LoVo (cell line): ENCODE data around the gene KCNG2.
"Not testable (repeated sequence)": the region's sequence is repeated elsewhere in the genome, so short reads cannot be mapped to it uniquely, and the experiment has no call there.

Experiments used
- DNase-seq: peaks from one replicate; pipeline ENCODE4 v3.0.0-alpha.2; 2016; ENCODE audit warnings: low spot score

KCNG2 gene

GRCh38 chr18:79871026-79871390 is 73.3 kb downstream of the KCNG2 start:
- DNase-seq: no peak

- DNase-seq: no peak
Observed at GRCh38 chr18:79871481-79872091, 73.8 kb downstream of the KCNG2 start.

- DNase-seq: no peak
Observed at GRCh38 chr18:79872527-79873444, 75.0 kb downstream of the KCNG2 start.

- no peak for DNase-seq
Observed at GRCh38 chr18:79873449-79874110, 75.8 kb downstream of the KCNG2 start.

GRCh38 chr18:79874553-79875530 is 77.1 kb downstream of the KCNG2 start:
- no peak for DNase-seq

- no peak for DNase-seq
Observed at GRCh38 chr18:79875531-79875919, 77.8 kb downstream of the KCNG2 start.

- DNase-seq: no peak
Observed at GRCh38 chr18:79875931-79876461, 78.3 kb downstream of the KCNG2 start.

GRCh38 chr18:79876497-79876896 is 78.8 kb downstream of the KCNG2 start:
- no peak for DNase-seq

GRCh38 chr18:79877163-79878091 is 79.7 kb downstream of the KCNG2 start:
- no peak for DNase-seq

- not testable (repeated sequence) for DNase-seq
Observed at GRCh38 chr18:79878246-79878645, 80.5 kb downstream of the KCNG2 start.

GRCh38 chr18:79878741-79879378 is 81.1 kb downstream of the KCNG2 start:
- DNase-seq: no peak

- DNase-seq: no peak
Observed at GRCh38 chr18:79879566-79879965, 81.8 kb downstream of the KCNG2 start.

GRCh38 chr18:79881695-79882094 is 84.0 kb downstream of the KCNG2 start:
- no peak for DNase-seq

- no peak for DNase-seq
Observed at GRCh38 chr18:79882522-79883241, 84.9 kb downstream of the KCNG2 start.

- no peak for DNase-seq
Observed at GRCh38 chr18:79883461-79884293, 85.9 kb downstream of the KCNG2 start.

- DNase-seq: no peak
Observed at GRCh38 chr18:79884294-79884962, 86.7 kb downstream of the KCNG2 start.

GRCh38 chr18:79884963-79885728 is 87.4 kb downstream of the KCNG2 start:
- no peak for DNase-seq
